ENCODE measurements around the gene SP140L.
"Not testable (repeated sequence)": the region's sequence is repeated elsewhere in the genome, so short reads cannot be mapped to it uniquely, and the experiment has no call there.

SP140L gene

DNA sequence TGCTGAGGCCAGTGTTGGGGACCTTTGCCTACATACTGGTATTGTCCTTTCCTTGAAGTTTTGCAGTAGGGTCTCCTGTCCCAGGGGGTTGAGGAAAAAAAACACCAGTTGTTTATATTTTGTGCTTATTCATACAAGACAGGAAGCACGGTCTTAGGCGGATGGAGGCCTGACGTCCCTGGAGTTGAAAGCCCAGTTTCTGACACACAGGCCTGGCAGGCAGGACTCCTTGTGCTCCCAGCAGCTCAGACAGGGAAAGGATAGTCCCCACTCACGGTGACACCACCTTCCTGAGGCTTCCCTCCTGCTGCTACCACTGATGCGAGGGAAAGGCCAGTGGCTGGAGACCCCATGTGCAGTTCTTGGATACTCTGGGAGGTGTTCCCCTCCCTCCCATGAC, 73.5 kb downstream of the SP140L start:
- TF ChIP-seq, protein P1, sequence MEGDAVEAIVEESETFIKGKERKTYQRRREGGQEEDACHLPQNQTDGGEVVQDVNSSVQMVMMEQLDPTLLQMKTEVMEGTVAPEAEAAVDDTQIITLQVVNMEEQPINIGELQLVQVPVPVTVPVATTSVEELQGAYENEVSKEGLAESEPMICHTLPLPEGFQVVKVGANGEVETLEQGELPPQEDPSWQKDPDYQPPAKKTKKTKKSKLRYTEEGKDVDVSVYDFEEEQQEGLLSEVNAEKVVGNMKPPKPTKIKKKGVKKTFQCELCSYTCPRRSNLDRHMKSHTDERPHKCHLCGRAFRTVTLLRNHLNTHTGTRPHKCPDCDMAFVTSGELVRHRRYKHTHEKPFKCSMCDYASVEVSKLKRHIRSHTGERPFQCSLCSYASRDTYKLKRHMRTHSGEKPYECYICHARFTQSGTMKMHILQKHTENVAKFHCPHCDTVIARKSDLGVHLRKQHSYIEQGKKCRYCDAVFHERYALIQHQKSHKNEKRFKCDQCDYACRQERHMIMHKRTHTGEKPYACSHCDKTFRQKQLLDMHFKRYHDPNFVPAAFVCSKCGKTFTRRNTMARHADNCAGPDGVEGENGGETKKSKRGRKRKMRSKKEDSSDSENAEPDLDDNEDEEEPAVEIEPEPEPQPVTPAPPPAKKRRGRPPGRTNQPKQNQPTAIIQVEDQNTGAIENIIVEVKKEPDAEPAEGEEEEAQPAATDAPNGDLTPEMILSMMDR (IDR thresholded peaks at IDR 0.05; ENCODE audit: borderline replicate concordance, control extremely low read depth, extremely low read depth, insufficient read depth, missing control alignments) = no peak
- in situ Hi-C loops (cut with MboI; ENCODE audit: low sequenced_read_pairs, unreplicated experiment) = no loop called here
- no peak for DNase-seq (ENCODE audit: low spot score)

DNA sequence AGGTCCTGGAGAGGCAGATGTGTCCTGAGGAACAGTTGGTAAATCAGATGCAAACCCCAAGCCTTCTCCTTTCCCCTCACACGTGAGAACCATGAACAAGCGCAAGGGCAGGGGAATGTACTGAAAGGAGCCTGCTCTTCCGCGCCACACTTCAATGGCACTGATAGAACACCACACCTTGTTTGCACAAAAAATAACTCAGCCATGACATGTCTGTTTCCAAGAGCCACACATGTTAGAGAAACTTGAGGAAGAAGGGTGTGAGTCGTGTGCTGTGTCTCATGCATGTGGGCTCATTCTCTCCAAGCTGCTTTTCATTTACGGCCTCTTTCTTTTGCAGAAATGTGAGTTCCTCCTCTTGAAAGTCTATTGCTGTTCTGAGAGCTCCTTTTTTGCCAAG, 74.0 kb downstream of the SP140L start:
- in situ Hi-C loops (cut with MboI; ENCODE audit: low sequenced_read_pairs, unreplicated experiment); DNase-seq (ENCODE audit: low spot score): not testable (repeated sequence)

DNA sequence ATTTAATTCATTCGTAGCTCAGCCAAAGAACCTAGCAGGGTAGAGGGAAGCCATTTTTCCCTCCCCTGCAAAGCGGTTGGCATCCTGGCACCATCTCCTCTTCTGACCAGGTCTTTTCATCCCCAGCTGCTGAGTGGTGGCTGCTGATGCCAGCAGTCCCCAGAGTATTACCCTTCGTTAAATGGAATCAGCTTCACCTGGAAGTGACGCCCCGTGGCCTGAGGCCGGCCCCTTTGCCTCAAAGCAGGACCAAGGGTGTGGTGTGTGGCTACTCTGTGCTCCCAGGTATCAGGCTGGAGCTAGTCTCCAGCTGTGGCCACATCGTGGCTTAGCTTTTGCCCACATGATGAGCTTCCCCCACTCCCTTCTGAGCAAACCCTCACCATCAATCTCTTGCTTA, 76.8 kb downstream of the SP140L start:
- in situ Hi-C loops (cut with MboI; ENCODE audit: low sequenced_read_pairs, unreplicated experiment) = no loop called here
- TF ChIP-seq, protein P1 (IDR thresholded peaks at IDR 0.05; ENCODE audit: borderline replicate concordance, control extremely low read depth, extremely low read depth, insufficient read depth, missing control alignments) = no peak
- no peak for DNase-seq (ENCODE audit: low spot score)

DNA sequence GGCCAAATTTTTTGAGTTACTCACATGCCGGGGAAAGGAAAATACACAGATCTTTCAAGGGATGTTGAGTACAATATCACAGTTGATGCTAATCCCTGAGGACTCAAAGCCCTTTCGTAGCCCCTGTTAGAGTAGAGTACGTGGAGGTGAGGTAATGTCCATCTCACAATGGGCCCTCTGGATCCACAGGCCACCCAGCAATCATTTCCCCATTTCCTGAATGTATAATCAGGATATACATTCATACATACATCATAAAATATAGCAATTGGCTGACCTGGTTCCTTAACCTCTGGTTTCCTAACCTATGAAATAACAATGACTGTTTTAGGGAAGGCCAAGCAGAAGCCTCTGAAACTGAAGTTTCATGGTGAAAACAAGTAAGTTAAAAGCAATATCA, 78.8 kb downstream of the SP140L start:
- in situ Hi-C loops (cut with MboI; ENCODE audit: low sequenced_read_pairs, unreplicated experiment) = no loop called here

DNA sequence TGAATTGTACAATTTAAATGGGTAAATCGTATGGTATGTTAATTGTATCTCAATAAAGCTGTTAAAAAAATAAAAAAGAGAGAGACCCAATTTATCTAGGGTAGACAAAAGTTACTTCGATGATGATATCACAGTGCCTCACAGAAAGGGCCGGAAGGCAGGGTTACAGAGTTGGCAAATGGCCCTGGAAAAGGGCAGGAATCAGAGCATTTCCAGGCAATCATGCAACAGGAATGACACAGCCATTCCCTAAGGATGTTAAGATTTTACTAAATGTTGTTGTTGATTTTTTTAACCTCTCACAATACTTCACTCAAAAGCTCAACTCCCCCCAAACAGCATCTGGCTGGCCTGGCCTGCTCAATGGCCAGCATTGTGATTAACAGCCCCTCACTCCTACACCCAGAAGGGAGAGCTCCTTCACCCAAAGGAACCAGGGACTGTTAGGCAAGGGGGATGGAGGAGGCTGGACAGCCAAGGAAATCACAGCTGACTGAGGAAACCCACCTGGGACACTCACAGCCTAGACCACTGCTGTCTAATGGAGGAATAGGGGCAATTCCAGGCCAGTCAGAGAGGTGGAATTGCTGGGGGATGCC, 81.3 kb downstream of the SP140L start:
- no peak for DNase-seq (ENCODE audit: low spot score)
- in situ Hi-C loops (cut with MboI; ENCODE audit: low sequenced_read_pairs, unreplicated experiment) = no loop called here
- TF ChIP-seq, protein P1 (IDR thresholded peaks at IDR 0.05; ENCODE audit: borderline replicate concordance, control extremely low read depth, extremely low read depth, insufficient read depth, missing control alignments) = no peak

More for the DNA sequence above, 78.8 kb downstream of the SP140L start:
- TF ChIP-seq, protein P1 (IDR thresholded peaks at IDR 0.05; ENCODE audit: borderline replicate concordance, control extremely low read depth, extremely low read depth, insufficient read depth, missing control alignments) = no peak
- no peak for DNase-seq (ENCODE audit: low spot score)

DNA sequence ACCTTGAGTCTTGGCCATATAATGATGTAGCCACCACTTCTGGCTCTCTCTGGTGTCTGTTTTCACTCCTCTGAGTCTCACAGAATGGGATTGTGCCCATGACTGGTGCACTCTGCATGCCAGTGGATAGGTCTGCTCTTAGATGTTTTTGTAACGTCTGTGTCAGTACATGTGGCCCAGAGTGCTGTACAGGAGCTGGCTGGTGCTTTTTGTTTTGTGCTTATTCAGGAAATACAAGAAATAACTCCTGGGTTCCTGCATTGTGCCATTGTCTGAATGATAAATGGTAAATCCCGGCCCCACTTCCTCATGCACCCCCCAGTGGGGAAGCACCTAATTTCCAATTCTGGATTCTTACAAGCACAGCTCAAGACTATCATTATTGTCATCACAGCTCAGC, 82.3 kb downstream of the SP140L start:
- DNase-seq (ENCODE audit: low spot score); in situ Hi-C loops (cut with MboI; ENCODE audit: low sequenced_read_pairs, unreplicated experiment): not testable (repeated sequence)

DNA sequence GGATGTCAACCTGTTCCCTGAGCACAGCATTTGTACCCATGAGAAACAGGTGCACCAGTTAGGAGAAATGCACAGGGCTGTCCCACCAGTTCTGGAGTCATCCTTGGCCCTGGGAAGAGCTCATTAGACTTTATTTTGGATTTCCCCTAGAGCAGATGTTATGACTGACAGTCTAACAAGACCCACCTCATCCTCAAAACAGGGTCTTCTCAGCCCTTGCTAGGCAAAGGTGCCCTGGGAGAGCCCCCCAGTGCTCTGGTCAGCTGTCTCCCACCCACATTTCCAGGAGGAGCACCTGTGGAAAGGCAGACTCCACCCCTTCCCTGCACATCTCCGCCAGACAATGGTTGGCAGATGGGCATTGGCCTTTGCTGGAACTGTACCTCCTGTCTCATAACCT, 83.3 kb downstream of the SP140L start:
- TF ChIP-seq, protein P1 (IDR thresholded peaks at IDR 0.05; ENCODE audit: borderline replicate concordance, control extremely low read depth, extremely low read depth, insufficient read depth, missing control alignments) = no peak
- DNase-seq (ENCODE audit: low spot score) = no peak
- in situ Hi-C loops (cut with MboI; ENCODE audit: low sequenced_read_pairs, unreplicated experiment) = loop anchor here (10.0 kb wide), 2 partner anchors 185 to 205 kb away; no protein-coding TSS in a partner anchor
